Measurements from ENCODE around the gene RAB25. TPM values are rescaled to one million over a fixed set of nuclear protein-coding genes. Genes with fewer than 3 reads are reported as not detected.
"Not testable (repeated sequence)": the region's sequence is repeated elsewhere in the genome, so short reads cannot be mapped to it uniquely, and the experiment has no call there.

RAB25 gene
- polyA plus RNA-seq, 1 donor = 174 TPM

DNA sequence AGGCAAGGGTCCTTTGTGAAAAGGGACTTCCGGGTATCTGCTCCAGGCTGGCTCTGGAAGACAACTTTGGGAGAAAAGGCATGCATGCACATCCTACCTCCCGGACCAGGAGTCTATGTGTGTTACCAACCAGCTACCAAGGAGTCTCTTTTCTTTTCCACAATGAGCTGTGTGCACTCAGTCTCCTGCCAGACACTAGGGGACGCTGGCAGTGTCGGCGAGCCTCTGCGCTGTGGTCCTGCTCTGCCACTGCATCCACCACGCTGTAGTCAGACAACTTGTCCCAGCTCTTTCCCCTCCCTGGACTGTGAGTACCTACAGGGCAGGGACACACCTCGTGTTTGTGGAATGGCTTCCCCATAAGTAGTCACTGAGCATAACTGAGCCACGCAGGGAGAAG lies 35.1 kb upstream of the RAB25 start:
- H3K27me3 ChIP-seq (ENCODE audit: control insufficient read depth, insufficient read depth, low read length) = no peaks in the 10 kb centered on the region
- no peaks in the 10 kb centered on the region for H3K36me3 ChIP-seq (ENCODE audit: control insufficient read depth, insufficient read depth, low read length)
- peaks cover 11% of the 10 kb centered on the region for H3K4me1 ChIP-seq (ENCODE audit: control insufficient read depth, insufficient read depth, low read length)
- H3K9me3 ChIP-seq (ENCODE audit: control insufficient read depth, low read depth, low read length) = no peaks in the 10 kb centered on the region
- peak overlapping the region; percentile 18 for H3K27ac ChIP-seq (ENCODE audit: low read length)
- peak; percentile 61 to 76 for DNase-seq
- H3K4me3 ChIP-seq (ENCODE audit: low read length) = no peak overlapping the region
- WGBS (ENCODE audit: insufficient coverage, low lambda C conversion rate) = no CpG with 5 or more reads among the region's 9 CpGs

DNA sequence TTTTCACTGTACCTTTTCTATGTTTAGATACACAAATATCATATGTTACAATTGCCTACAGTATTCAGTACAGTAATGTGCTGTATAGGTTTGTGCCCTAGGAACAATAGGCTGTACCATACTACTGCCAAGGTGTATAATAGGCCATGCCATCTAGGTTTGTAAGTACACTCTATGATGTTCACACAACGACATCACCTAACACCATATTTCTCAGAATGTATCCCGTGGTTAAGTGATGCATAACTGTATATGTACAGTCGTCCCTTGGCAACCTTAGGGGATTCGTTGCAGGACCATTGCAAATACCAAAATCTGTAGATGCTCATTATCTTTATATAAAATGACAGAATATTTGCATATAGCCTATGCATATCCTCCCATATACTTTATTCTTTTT lies 34.4 kb upstream of the RAB25 start:
- Histone ChIP-seq H3K27me3 (ENCODE audit: control insufficient read depth, insufficient read depth, low read length) (no peaks in the 10 kb centered on the region), H3K9me3 (ENCODE audit: control insufficient read depth, low read depth, low read length) (no peaks in the 10 kb centered on the region), H3K4me3 (ENCODE audit: low read length) (no peak overlapping the region), H3K36me3 (ENCODE audit: control insufficient read depth, insufficient read depth, low read length) (no peaks in the 10 kb centered on the region), H3K27ac (ENCODE audit: low read length) (no peak overlapping the region), H3K4me1 (ENCODE audit: control insufficient read depth, insufficient read depth, low read length) (peaks cover 11% of the 10 kb centered on the region)
- WGBS (ENCODE audit: insufficient coverage, low lambda C conversion rate) = no CpG with 5 or more reads among the region's 4 CpGs
- no peak for DNase-seq

DNA sequence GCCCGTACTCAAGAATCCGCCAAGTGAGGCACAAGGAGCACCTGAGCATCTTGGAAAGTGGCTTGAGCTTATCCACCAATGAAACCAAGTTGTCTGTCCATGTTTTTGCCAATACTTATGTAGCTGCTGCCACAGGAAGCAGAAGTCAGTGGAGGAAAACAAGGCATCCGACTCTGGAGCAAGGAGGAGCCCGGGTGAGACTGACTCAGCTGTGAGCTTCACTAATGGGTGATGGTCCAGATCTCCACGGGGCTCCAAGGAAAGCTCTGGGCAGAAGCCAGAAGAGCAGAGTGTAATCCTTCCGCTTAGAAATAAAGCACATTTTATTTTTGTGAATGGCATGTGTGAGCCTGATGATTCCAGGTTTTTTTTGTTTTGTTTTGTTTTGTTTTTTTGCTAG lies 27.9 kb upstream of the RAB25 start:
- H3K27me3 ChIP-seq (ENCODE audit: control insufficient read depth, insufficient read depth, low read length) = no peaks in the 10 kb centered on the region
- DNase-seq = no peak
- no peak overlapping the region for H3K27ac ChIP-seq (ENCODE audit: low read length)
- H3K36me3 ChIP-seq (ENCODE audit: control insufficient read depth, insufficient read depth, low read length) = peaks cover 11% of the 10 kb centered on the region
- H3K4me1 ChIP-seq (ENCODE audit: control insufficient read depth, insufficient read depth, low read length) = no peaks in the 10 kb centered on the region
- no peaks in the 10 kb centered on the region for H3K9me3 ChIP-seq (ENCODE audit: control insufficient read depth, low read depth, low read length)
- no peak overlapping the region for H3K4me3 ChIP-seq (ENCODE audit: low read length)
- 83% methylated on average over 1 of the region's 6 CpGs for WGBS (ENCODE audit: insufficient coverage, low lambda C conversion rate)

DNA sequence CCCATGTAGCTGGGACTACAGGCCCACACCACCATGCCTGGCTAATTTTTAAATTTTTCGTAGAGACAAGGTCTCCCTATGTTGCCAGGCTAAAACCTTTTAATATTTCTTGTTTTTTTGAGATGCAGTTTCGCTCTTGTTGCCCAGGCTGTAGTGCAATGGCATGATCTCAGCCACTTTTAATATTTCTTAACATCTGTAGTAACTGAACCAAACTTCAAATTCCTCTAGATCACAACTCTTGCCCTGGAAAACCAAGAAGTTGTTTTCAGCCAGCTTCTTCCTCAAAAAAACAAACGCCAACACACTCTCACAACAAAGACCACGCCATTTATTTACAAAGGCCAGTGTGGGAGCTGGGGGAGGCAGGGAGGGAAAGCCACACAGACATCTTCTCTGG lies 26.0 kb upstream of the RAB25 start:
- not testable (repeated sequence) for H3K27ac ChIP-seq (ENCODE audit: low read length); H3K4me1 ChIP-seq (ENCODE audit: control insufficient read depth, insufficient read depth, low read length); H3K4me3 ChIP-seq (ENCODE audit: low read length); DNase-seq; H3K27me3 ChIP-seq (ENCODE audit: control insufficient read depth, insufficient read depth, low read length); H3K9me3 ChIP-seq (ENCODE audit: control insufficient read depth, low read depth, low read length)
- 75% methylated on average over 1 of the region's 4 CpGs for WGBS (ENCODE audit: insufficient coverage, low lambda C conversion rate)
- H3K36me3 ChIP-seq (ENCODE audit: control insufficient read depth, insufficient read depth, low read length) = peaks cover 17% of the 10 kb centered on the region

DNA sequence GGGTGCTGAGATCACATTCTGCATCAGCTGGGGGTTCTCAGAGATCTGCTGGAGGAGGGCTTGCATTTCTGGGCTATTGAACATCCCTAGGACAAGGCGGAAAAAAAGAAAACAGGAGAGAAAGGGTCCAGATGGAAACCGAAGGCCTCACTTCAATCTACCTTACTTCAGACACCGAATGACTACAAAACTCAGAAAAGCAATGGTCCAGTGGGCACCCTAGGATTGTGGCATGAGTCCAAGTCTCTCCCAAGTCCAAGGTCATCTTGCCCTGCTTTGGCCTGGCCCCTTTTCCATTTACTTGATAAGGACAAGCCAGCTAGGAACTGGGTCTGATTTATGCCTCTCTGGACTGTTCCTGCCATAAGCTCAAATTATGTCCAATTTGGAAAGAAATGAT lies 18.1 kb upstream of the RAB25 start:
- no peak for DNase-seq
- 100% methylated on average over 1 of the region's 3 CpGs for WGBS (ENCODE audit: insufficient coverage, low lambda C conversion rate)
- Histone ChIP-seq H3K27me3 (ENCODE audit: control insufficient read depth, insufficient read depth, low read length) (no peaks in the 10 kb centered on the region), H3K9me3 (ENCODE audit: control insufficient read depth, low read depth, low read length) (no peaks in the 10 kb centered on the region), H3K4me3 (ENCODE audit: low read length) (no peak overlapping the region), H3K36me3 (ENCODE audit: control insufficient read depth, insufficient read depth, low read length) (peaks cover 57% of the 10 kb centered on the region), H3K27ac (ENCODE audit: low read length) (no peak overlapping the region), H3K4me1 (ENCODE audit: control insufficient read depth, insufficient read depth, low read length) (no peaks in the 10 kb centered on the region)

DNA sequence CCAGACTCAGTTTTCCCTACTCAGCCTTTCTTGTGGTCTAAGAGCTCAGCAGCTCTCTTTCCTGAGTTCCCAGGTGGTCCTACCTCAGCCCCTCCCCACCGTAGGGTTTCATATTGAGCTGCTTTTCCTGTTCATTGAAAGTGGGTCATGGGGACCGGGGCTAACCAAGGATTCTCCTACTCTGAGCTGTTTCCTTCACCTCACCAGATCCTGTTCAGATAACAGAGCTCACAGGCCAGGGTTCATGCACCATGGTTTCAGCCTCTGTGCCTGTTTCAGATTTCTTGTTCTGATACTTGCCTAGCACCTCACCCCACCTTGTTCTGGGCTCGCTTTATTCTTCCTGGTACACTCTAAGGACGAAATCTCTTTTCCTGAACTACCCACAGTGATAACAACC lies 15.9 kb upstream of the RAB25 start:
- H3K27ac ChIP-seq (ENCODE audit: low read length) = no peak overlapping the region
- WGBS (ENCODE audit: insufficient coverage, low lambda C conversion rate) = 100% methylated on average over 1 of the region's 4 CpGs
- DNase-seq = no peak
- peaks cover 65% of the 10 kb centered on the region for H3K36me3 ChIP-seq (ENCODE audit: control insufficient read depth, insufficient read depth, low read length)
- H3K9me3 ChIP-seq (ENCODE audit: control insufficient read depth, low read depth, low read length) = no peaks in the 10 kb centered on the region
- no peaks in the 10 kb centered on the region for H3K27me3 ChIP-seq (ENCODE audit: control insufficient read depth, insufficient read depth, low read length)
- H3K4me3 ChIP-seq (ENCODE audit: low read length) = no peak overlapping the region
- H3K4me1 ChIP-seq (ENCODE audit: control insufficient read depth, insufficient read depth, low read length) = no peaks in the 10 kb centered on the region

DNA sequence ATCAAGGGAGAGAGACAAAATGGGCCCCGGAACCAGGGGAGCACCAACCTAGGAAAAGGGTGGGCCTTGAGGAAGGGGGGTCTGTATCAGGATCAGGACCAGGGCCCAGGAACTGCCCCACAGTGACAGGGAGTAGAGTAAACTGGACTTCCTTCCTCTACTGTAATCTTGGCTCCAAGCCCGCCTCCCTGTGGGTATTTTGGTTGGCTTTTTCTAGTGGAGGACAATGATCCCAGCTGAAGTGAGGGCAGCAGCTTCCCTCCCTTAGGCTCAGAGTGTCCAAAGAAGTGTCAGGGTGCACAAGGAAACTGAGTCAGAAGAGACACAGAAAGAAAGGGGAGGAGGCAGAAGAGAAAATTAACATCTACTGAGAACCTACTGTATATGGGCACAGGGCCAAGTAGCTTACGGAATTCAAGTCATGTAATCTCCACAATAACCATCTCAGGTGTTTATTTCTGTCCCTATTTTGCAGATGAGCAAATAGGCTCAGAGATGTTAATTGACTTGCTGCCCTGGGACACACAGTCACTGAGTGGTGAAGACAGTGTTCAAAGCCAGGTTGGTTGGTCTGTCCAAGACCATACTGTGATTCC lies 12.2 kb upstream of the RAB25 start:
- Histone ChIP-seq H3K4me1 (ENCODE audit: control insufficient read depth, insufficient read depth, low read length) (peaks cover 7% of the 10 kb centered on the region), H3K4me3 (ENCODE audit: low read length) (no peak overlapping the region), H3K36me3 (ENCODE audit: control insufficient read depth, insufficient read depth, low read length) (peaks cover 43% of the 10 kb centered on the region), H3K27me3 (ENCODE audit: control insufficient read depth, insufficient read depth, low read length) (no peaks in the 10 kb centered on the region), H3K27ac (ENCODE audit: low read length) (no peak overlapping the region), H3K9me3 (ENCODE audit: control insufficient read depth, low read depth, low read length) (no peaks in the 10 kb centered on the region)
- no peak for DNase-seq
- no CpG with 5 or more reads among the region's 3 CpGs for WGBS (ENCODE audit: insufficient coverage, low lambda C conversion rate)

DNA sequence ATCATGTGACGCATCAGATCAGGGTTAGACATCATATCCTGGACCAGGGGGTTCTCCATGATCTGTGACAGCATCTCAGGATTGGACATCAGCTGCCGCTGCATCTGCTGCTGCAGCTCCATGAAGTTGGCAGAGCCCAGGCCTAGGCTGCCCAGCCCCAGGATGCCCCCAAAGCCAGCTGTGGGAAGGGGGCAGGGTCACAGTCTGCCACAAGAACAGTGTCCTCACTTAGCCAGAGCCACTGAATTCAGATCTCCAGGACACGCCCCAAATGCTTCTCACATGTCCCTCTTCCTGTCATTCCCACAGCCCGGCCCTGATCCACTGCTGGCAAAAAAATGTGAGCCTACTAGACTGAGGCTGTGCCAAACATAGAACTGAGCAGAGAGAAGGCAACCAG lies 10.6 kb upstream of the RAB25 start:
- 100% methylated on average over 1 of the region's 4 CpGs for WGBS (ENCODE audit: insufficient coverage, low lambda C conversion rate)

DNA sequence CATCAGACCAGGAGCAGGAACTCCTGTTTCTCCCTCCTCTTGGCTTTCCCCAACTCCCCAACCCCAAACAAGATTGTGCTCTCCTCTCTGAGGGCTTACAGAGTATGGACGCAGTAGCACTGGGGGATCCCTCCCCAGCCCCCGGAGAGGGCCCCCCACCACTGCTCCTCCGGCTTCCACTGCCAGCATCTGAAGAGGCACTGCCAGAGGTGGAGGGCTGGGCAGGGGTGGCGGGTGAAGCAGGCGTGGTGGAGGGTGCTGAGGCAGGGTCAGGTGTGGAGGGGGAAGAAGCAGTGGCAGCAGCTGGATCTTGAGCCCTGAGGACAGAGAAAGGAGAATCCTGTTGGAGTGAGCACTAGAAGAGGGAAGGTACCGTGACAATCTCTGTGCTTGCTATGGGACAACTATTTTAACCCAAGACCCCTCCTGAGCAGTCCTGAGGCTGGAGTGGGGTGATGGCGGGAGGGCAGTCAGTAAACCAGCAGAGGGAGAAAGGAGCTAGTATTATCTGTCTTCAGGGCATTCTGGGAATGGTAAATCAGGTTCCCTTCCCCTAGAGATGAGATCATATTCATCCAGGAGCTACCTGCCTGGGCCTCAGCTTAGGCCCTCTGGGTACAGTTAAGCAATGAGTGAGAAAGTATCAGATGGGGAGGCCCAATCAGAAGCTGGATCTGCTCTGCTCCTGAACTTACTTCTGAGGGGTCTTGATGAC lies 9.8 kb upstream of the RAB25 start:
- no peaks in the 10 kb centered on the region for H3K9me3 ChIP-seq (ENCODE audit: control insufficient read depth, low read depth, low read length)
- no peak for DNase-seq
- no peak overlapping the region for H3K4me3 ChIP-seq (ENCODE audit: low read length)
- H3K27ac ChIP-seq (ENCODE audit: low read length) = no peak overlapping the region
- WGBS (ENCODE audit: insufficient coverage, low lambda C conversion rate) = no CpG with 5 or more reads among the region's 7 CpGs
- H3K4me1 ChIP-seq (ENCODE audit: control insufficient read depth, insufficient read depth, low read length) = peaks cover 15% of the 10 kb centered on the region
- no peaks in the 10 kb centered on the region for H3K27me3 ChIP-seq (ENCODE audit: control insufficient read depth, insufficient read depth, low read length)
- peaks cover 29% of the 10 kb centered on the region for H3K36me3 ChIP-seq (ENCODE audit: control insufficient read depth, insufficient read depth, low read length)

More for the DNA sequence above, 10.6 kb upstream of the RAB25 start:
- peaks cover 29% of the 10 kb centered on the region for H3K36me3 ChIP-seq (ENCODE audit: control insufficient read depth, insufficient read depth, low read length)
- DNase-seq = no peak
- peaks cover 8% of the 10 kb centered on the region for H3K4me1 ChIP-seq (ENCODE audit: control insufficient read depth, insufficient read depth, low read length)
- no peaks in the 10 kb centered on the region for H3K9me3 ChIP-seq (ENCODE audit: control insufficient read depth, low read depth, low read length)
- H3K27ac ChIP-seq (ENCODE audit: low read length) = no peak overlapping the region
- no peaks in the 10 kb centered on the region for H3K27me3 ChIP-seq (ENCODE audit: control insufficient read depth, insufficient read depth, low read length)
- no peak overlapping the region for H3K4me3 ChIP-seq (ENCODE audit: low read length)

DNA sequence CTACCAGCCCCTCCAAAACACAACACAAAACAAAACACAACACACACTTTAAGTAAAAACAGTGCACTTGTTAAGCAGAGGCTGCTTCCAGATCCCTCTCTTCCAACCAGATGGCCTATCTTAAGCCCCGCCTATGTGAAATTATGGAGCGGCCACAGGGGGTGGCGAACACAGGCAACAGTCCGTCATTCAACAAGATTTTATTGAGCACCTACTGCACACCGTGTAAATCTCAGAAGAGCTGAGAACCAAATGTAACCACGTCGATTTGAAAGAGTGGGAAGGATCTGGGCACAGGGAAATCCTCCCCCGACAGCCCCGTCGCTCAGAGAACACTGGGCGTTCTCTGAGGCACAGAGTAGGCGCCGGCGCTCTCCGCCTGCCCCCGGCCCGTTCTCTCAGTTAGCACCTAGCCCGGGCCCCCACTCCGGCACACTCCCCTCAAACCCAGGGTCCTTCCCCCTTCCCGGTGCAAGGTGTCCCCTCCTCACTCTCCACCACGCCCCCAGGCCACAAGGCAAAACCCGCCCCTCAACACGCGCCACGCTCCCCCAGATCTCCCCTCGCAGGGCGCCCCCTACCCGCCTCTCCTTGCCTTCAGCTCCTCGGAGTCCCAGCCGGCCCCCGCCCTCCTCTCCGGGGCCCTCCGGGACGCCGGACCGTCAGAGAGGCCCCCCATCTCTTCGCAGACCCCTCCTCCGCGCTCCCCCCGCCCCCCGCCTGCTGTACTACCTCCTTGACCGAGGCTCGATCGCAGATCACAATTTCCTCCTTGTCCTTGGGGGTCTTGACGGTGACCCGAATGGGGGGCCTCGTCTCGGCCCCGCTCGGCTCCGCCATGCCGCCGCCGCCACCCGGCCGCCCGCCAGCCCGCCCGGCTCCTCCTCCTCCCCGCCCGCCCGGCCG lies 7.8 kb upstream of the RAB25 start:
- no peaks in the 10 kb centered on the region for H3K9me3 ChIP-seq (ENCODE audit: control insufficient read depth, low read depth, low read length)
- peak; percentile 43 to 62 for DNase-seq
- no peaks in the 10 kb centered on the region for H3K27me3 ChIP-seq (ENCODE audit: control insufficient read depth, insufficient read depth, low read length)
- WGBS (ENCODE audit: insufficient coverage, low lambda C conversion rate) = no CpG with 5 or more reads among the region's 63 CpGs
- H3K4me3 ChIP-seq (ENCODE audit: low read length) = peak overlapping the region; percentile 94
- peak overlapping the region; percentile 50 for H3K27ac ChIP-seq (ENCODE audit: low read length)
- H3K4me1 ChIP-seq (ENCODE audit: control insufficient read depth, insufficient read depth, low read length) = peaks cover 15% of the 10 kb centered on the region
- H3K36me3 ChIP-seq (ENCODE audit: control insufficient read depth, insufficient read depth, low read length) = peaks cover 32% of the 10 kb centered on the region

Measured in large intestine (tissue), 3 donors.